MG63 (cell line): ENCODE data around the gene TES. TPM values are rescaled to one million over a fixed set of nuclear protein-coding genes. Genes with fewer than 3 reads are reported as not detected.
"Not testable (repeated sequence)": the region's sequence is repeated elsewhere in the genome, so short reads cannot be mapped to it uniquely, and the experiment has no call there.

Source experiments
- DNase-seq: peaks from one replicate; pipeline ENCODE4 v3.0.0-alpha.2; 2020
- H3K27me3 ChIP-seq: fragments of 250-450 bp; sonication (Bioruptor Pico); 2 replicates; pipeline ENCODE4 v1.5.1; 2020; ENCODE audit warnings: mild to moderate bottlenecking, moderate library complexity
- H3K36me3 ChIP-seq: fragments of 250-450 bp; sonication (Bioruptor Pico); 2 replicates; pipeline ENCODE4 v1.5.1; 2020; ENCODE audit warnings: mild to moderate bottlenecking, moderate library complexity
- H3K4me3 ChIP-seq: fragments of 250-450 bp; sonication (Bioruptor Pico); 2 replicates; pipeline ENCODE4 v1.5.1; 2020; ENCODE audit warnings: mild to moderate bottlenecking, moderate library complexity
- H3K9me3 ChIP-seq: fragments of 250-450 bp; sonication (Bioruptor Pico); 2 replicates; pipeline ENCODE4 v1.5.1; 2020; ENCODE audit warnings: mild to moderate bottlenecking, moderate library complexity
- total RNA-seq: library from RNA; depleted of rRNA; stranded (reverse); fragments of >200 nt; shearing (Covaris generic); gene quantifications from 2 replicates; pipeline ENCODE4 v1.2.3, GENCODE V29; 2014; ENCODE audit warnings: low replicate concordance; rRNA removed

Gene TES, protein sequence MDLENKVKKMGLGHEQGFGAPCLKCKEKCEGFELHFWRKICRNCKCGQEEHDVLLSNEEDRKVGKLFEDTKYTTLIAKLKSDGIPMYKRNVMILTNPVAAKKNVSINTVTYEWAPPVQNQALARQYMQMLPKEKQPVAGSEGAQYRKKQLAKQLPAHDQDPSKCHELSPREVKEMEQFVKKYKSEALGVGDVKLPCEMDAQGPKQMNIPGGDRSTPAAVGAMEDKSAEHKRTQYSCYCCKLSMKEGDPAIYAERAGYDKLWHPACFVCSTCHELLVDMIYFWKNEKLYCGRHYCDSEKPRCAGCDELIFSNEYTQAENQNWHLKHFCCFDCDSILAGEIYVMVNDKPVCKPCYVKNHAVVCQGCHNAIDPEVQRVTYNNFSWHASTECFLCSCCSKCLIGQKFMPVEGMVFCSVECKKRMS
- total RNA-seq = 39.1 and 97.0 TPM in 2 replicates

DNA sequence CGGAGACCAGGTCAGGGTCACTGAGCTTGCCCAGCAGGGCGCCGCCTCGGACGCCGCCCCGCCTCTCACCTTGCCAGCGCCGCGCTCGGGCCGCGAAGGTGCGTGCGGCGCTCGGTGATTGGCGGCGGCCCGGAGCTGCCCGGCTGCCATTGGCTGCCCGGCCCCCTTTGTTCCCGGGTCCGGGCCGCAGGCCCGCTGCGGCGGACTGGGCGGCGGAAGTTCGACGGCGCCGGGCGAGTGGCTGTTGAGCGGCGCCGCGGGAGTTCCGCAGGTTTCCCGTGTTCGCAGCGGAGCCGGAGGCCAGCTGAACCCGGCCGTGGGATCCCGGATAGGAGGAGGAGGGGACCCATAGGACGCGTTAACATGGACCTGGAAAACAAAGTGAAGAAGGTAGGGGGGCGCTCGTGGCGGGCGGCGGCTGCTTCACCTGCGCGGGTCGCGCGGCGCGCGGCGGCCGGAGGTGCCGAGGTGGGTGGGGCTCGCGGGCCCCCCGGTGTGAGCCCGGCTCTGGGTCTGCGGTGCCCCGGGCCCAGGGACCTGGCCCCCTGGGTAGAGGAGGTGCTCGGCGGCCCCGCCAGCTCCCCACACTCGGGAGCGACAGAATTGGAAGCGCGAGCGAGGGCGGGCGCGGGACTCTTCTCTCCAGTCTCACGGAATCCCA, at the start of gene TES:
Gene TES, plus strand, starts transcription at position 195 of the 661 bp plus-strand sequence. Its CDS starts 169 bp downstream, at position 364.
- Histone ChIP-seq H3K36me3 (no peaks in the 10 kb centered on the region), H3K4me3 (peak within 1 kb of the TSS; percentile 62), H3K27me3 (no peaks in the 10 kb centered on the region), H3K9me3 (no peaks in the 10 kb centered on the region)
- DNase-seq = peak; percentile 59

DNA sequence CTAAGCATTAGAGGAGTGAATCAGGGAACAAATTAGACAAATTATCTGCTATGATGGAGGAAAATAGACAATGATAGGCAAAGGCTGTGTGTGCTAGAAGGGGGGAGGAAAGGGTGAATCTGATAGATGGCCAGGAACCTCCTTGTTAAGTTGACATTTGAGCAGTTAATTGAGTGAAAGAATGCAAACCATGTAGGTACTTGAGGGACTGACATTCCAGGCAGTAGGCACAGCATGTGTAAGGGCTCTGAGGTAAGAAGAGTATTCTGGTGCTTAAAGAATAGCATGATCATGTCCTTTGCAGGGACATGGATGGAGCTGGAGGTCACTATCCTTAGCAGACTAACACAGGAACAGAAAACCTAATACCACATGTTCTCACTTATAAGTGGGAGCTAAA, 48.6 kb upstream of the TES start:
- no peaks in the 10 kb centered on the region for H3K27me3 ChIP-seq
- DNase-seq = no peak
- no peak overlapping the region for H3K4me3 ChIP-seq
- H3K9me3 ChIP-seq = no peaks in the 10 kb centered on the region
- no peaks in the 10 kb centered on the region for H3K36me3 ChIP-seq

DNA sequence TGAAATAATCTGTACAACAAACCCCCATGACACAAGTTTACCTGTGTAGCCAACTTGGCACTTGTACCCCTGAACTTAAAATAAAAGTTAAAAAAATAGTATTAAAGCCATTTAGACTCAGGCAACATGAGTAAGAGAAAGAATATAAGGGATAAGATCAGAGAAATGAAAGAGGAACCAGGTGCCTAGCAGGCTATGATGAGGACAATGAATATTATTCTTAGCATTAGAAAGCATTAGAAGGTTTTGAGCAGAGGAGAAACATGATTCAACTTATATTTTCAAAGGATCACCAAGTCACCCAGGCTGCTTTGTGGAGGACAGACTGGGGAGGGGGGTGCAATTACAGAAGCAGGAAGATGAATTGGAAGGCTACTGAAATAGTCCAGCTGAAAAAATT, 48.1 kb upstream of the TES start:
- Histone ChIP-seq H3K36me3 (no peaks in the 10 kb centered on the region), H3K4me3 (no peak overlapping the region), H3K9me3 (no peaks in the 10 kb centered on the region), H3K27me3 (no peaks in the 10 kb centered on the region)
- no peak for DNase-seq

DNA sequence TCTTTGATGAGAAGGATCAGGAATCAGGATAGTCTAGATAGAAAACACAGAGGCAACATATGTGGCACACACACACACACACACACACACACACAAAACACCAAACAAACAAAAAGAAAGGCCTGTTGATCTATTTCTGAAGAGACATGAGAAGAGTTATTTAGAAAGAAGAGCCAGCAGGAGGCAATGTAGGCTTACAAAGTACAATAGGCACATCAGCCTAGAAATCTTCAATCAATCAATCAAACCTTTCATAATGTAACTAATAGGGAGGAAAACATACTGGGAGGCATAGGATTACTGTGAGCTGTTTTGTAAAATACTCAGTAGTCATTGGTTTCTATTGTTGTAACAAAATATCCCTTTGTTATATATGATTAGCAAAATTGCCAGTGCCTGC, 47.3 kb upstream of the TES start:
- Histone ChIP-seq H3K36me3 (no peaks in the 10 kb centered on the region), H3K27me3 (no peaks in the 10 kb centered on the region), H3K4me3 (no peak overlapping the region), H3K9me3 (no peaks in the 10 kb centered on the region)
- DNase-seq = no peak

DNA sequence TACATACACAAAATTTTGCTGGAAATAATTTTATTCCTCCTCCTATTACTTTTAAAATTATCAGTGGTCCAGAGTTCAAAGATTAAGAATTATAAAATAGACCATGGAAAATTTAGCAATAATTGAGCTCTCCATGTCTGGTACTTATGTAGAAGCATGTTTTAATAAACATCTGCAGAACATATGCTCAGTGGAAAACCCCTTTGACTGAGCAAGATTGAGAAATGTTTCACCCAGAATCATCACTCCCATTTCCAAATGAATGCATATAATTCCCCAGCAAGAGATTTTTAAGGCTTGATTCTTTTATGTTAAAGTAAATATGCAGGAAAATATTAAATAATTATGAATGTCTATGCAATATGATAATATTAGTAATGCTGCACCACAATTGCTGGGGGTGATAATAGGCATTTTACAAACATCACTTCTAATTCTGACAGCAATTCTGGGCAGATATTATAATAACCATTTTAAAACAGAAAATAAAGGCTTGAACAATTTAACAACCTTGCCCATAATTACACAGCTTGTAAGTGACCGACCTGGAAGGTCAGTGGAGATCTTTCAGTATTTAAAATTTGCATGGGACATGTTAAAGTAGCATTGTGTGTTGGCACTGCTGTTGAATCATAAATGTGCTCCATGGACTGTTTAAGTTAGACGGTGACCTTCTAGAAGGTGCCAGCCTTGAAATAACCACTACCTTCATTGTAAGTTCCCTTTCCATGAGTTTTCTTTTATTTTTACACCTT, 45.6 kb upstream of the TES start:
- no peaks in the 10 kb centered on the region for H3K36me3 ChIP-seq
- DNase-seq = no peak
- no peak overlapping the region for H3K4me3 ChIP-seq
- H3K9me3 ChIP-seq = no peaks in the 10 kb centered on the region
- no peaks in the 10 kb centered on the region for H3K27me3 ChIP-seq

DNA sequence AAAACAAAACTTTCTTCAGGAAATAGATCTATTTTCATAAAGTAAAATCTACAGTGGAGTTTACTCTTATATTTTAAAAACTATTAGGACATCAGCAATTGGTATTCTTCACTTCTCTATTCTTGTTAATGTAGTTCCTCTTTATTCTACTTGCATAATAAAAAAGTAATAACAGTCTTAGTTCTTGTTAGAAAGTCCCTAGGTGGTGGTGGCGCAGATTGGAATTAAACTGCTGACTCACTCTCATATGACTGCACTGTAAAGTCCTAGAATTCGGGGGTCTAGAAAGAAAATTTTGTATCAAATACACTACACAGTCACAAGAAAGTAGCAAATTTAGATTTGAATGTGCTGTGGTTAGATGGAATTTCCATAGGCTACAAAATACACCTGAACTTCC, 44.6 kb upstream of the TES start:
- Histone ChIP-seq H3K27me3 (no peaks in the 10 kb centered on the region), H3K36me3 (no peaks in the 10 kb centered on the region)
- no peak for DNase-seq

DNA sequence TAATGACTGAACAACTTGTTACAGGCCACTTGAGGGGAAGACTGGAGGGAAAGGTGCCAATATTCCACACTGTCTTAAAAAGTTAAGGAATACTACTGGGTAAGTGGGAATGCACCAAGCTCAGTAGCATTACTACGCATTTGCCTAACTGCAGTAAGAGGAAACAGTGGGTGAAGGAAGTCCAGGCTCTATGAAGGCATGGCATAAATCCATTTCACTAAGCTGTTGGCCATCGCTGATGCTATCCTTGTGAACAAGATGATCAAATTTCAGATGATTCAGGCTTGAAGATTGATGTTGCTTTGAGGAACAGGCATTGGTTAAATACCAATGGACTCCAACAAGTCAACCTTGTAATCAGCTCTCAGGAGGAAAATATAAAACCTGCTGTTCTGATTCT, 44.2 kb upstream of the TES start:
- Histone ChIP-seq H3K4me3 (no peak overlapping the region), H3K27me3 (no peaks in the 10 kb centered on the region), H3K36me3 (no peaks in the 10 kb centered on the region), H3K9me3 (no peaks in the 10 kb centered on the region)
- peak; percentile 56 for DNase-seq

More for the DNA sequence above, 44.6 kb upstream of the TES start:
- no peaks in the 10 kb centered on the region for H3K9me3 ChIP-seq
- no peak overlapping the region for H3K4me3 ChIP-seq

DNA sequence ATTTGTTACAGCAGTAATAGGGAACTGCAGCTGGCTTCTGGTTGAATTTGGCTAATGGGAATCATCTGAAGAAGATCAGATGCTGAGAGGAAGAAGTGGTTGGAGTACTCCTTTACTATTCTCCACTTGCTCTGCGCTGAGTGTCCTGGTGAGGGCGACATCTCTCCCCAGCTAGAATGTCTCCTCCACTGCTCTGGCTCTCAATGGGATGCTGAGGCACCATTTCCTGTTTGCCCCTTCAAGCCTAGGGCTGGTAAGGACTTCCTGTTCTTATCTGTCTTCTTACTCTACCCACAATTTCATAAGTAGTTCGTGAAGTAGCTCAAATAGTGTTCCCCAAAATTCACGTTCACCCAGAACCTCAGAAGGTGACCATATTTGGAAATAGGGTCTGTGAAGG, 43.2 kb upstream of the TES start:
- H3K4me3 ChIP-seq = no peak overlapping the region
- no peaks in the 10 kb centered on the region for H3K27me3 ChIP-seq
- no peaks in the 10 kb centered on the region for H3K36me3 ChIP-seq
- H3K9me3 ChIP-seq = no peaks in the 10 kb centered on the region
- DNase-seq = no peak

DNA sequence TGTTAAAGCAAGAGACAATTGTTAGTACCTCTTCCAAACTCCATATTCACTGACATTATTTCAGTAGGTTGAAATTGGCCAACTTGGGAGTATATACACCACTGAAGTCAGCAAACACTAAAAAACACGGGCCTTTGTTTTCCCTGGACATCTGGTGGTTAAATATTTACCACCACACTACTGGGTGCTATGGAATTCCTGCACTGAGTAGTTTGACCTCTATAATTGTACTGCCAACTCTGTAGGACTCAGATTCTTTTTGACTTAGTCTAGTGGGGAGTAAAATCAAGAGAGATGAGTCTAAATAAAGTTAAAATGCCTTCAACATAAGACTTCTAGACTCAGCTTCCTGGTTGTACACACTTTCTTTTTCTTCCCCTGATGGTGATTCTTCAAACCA, 41.3 kb upstream of the TES start:
- Histone ChIP-seq H3K9me3 (no peaks in the 10 kb centered on the region), H3K4me3 (no peak overlapping the region), H3K27me3 (no peaks in the 10 kb centered on the region), H3K36me3 (no peaks in the 10 kb centered on the region)
- peak; percentile 15 for DNase-seq

DNA sequence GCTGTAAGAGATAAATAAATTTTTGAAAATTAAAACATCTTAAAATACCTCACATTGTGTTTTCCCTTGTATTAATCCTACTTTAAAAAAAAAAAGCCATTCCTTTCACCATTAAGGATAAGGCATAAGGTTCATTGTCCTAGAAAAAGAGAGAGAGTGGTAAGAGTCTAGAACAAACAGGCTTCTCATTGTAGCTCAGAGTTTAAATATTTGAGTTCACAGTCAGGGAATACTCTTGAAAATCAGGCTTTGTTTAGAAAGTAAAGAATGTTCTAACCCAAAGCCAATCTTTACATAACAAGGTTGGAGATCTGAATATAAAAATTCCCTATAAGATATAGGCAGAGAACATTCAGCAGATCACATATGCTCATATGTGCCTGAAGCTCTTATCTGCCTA, 40.2 kb upstream of the TES start:
- peaks cover 1% of the 10 kb centered on the region; the same call in 1 of the 2 replicates for H3K9me3 ChIP-seq
- no peaks in the 10 kb centered on the region for H3K27me3 ChIP-seq
- H3K36me3 ChIP-seq = no peaks in the 10 kb centered on the region
- no peak overlapping the region for H3K4me3 ChIP-seq
- DNase-seq = no peak

DNA sequence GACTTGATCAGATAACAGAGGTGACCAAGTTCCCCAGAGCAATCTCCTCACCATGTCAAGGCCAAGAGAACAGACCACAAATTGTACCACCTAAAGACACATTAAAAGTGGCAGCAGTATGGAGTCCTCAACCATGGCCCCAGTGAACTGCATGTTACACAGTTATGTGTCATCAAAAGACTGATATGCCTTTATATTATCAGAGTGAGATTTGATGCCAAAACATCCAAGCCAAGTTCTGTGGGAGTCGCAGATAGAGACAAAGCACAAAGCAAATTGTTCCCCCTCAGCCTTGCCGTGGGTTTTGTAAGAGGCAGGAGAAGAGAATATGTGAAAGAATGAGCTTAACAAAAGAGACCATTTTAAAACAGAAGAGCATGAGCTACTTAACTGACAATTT, 39.2 kb upstream of the TES start:
- Histone ChIP-seq H3K9me3 (peaks cover 5% of the 10 kb centered on the region), H3K27me3 (no peaks in the 10 kb centered on the region), H3K36me3 (no peaks in the 10 kb centered on the region), H3K4me3 (no peak overlapping the region)
- no peak for DNase-seq

DNA sequence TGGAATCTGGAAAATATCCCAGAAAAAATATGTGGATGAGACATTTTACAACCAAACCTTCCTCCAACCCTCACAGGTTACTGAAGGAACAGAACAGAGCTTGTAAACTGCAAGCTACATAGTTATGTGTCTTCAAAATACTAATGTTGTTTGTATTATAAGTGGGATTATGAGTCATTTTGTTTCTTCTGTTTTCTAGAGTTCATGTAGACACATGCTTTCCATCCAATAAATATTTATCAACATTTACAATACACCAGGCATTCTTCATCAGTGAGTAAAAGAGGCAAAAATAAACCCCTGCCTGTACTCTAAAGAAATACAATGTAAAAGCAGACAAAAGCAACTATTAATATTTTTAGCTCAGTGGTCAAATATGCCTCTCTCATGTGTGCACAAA, 38.0 kb upstream of the TES start:
- no peak overlapping the region for H3K4me3 ChIP-seq
- no peaks in the 10 kb centered on the region for H3K27me3 ChIP-seq
- DNase-seq = no peak
- peaks cover 5% of the 10 kb centered on the region for H3K9me3 ChIP-seq
- H3K36me3 ChIP-seq = no peaks in the 10 kb centered on the region

DNA sequence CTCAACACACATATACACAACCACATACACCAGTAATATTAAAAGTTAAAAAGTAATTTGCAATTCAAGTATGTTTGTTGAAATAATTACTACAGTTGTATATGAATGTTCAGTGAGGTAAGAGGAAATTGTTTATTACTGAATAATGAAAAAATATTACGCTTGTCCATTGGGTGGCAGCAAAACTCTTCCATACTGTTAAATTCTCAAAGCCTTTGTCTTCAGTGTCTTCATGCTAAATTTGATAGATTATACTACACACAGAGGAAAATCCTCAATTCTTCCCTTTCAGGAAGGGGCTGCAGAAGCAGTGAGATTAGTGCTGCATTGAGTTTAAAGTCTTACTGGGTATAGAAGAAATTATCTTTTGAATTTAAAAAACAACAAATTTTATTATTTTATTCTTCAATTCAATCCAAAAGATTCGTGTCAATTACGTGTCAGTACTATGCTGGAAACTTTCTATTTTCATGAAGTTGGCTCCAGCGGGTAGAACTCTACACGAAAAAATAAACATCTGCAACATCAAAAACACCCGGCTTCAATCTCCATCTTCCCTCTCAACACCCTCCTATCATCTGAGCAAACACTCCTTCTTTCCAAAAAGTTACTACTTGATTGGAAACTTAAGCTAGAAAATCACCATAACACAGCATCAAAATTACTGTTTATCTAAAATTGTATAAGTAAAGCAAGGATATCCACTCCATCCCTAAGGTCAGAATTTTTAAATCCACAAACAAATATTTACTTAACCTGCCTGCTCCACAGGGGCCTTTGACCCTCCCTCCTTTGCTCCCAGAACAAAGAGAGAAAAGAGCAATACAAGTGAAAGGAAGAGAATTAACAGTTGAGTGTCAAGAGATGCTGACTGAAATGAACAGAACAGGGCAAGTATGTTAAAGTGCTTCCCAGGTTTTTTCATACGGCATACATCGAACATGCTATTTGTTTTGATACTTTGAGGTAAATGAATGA, 37.0 kb upstream of the TES start:
- Histone ChIP-seq H3K36me3 (no peaks in the 10 kb centered on the region), H3K9me3 (peaks cover 5% of the 10 kb centered on the region), H3K4me3 (no peak overlapping the region), H3K27me3 (no peaks in the 10 kb centered on the region)
- DNase-seq = no peak

DNA sequence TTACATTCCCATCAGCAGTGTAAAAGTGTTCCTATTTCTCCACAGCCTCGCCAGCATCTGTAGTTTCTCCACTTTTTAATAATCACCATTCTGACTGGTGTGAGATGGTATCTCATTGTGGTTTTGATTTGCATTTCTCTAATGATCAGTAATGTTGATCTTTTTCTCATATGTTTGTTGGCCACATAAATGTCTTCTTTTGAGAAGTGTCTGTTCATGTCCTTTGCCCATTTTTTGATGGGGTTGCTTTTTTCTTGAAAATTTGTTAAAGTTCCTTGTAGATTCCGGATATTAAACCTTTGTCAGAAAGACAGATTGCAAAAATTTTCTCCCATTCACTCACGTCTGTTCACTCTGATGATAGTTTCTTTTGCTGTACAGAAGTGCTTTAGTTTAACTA, 35.2 kb upstream of the TES start:
- H3K4me3 ChIP-seq, DNase-seq, H3K36me3 ChIP-seq: not testable (repeated sequence)

DNA sequence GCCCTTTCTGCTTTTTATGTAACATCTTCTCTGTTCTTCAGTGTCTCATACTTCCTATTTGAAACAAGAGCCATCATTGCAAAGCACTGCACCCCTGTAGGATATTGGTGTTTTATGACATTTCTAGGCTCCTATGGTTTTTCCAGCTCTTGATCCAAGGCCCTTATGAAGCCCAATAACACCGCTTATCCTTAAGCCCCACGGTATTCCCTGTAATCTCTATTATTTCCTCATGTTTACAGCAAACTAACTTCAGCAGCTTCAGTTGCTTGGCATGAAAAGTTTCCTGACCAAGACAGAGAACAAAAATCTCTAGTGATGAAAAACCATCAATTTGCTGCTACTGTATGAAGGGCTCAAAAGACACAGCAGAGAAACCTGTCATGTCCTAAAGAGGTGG, 34.1 kb upstream of the TES start:
- no peak for DNase-seq
- peaks cover 5% of the 10 kb centered on the region for H3K9me3 ChIP-seq
- no peak overlapping the region for H3K4me3 ChIP-seq
- H3K36me3 ChIP-seq = no peaks in the 10 kb centered on the region
- no peaks in the 10 kb centered on the region for H3K27me3 ChIP-seq

More for the DNA sequence above, 35.2 kb upstream of the TES start:
- H3K9me3 ChIP-seq, H3K27me3 ChIP-seq: not testable (repeated sequence)

DNA sequence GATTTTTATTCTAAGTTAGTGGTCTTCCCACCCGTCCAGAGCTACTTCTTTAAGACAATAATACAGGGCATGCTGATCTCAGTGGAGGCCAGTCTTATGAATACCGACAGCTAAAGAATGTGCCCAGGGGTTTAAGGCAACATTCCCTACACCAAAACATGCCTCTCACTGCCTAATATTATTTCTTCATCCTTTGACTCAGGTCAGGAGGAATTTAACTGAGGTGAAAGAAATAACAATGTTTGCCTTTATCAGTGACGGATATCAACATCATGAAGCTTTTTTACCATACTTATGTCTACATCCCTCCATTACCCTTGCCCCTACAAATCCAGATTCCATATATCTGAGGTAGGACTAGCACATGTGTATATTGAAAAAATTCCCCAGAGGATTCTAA, 33.3 kb upstream of the TES start:
- Histone ChIP-seq H3K36me3 (no peaks in the 10 kb centered on the region), H3K4me3 (no peak overlapping the region), H3K27me3 (no peaks in the 10 kb centered on the region), H3K9me3 (peaks cover 5% of the 10 kb centered on the region)
- no peak for DNase-seq
